Keratinocyte (primary cell): ENCODE measurements around the gene INSIG1. TPM values are rescaled to one million over a fixed set of nuclear protein-coding genes. Genes with fewer than 3 reads are reported as not detected.

Source experiments
- DNase-seq: peaks from one replicate; pipeline ENCODE4 v3.0.0-alpha.2; 2011; ENCODE audit warnings: low read depth, missing footprints, low spot score
- FAIRE-seq: peaks from 2 replicates; lab custom pipeline; 2011; peaks lifted over from hg19 to GRCh38; lab: Jason Lieb, UNC
- H2AFZ ChIP-seq: 2 replicates; pipeline ENCODE4 v1.6.0; 2012; ENCODE audit warnings: low read length, control low read depth, inconsistent platforms; ENCODE audit not compliant: control insufficient read depth
- H3K27ac ChIP-seq: 2 replicates; pipeline ENCODE4 v1.5.1; 2011; ENCODE audit warnings: low read length; ENCODE audit not compliant: control insufficient read depth, insufficient read depth
- H3K27me3 ChIP-seq: 3 replicates; pipeline ENCODE4 v1.6.0; 2011; ENCODE audit warnings: low read length; ENCODE audit not compliant: control insufficient read depth, insufficient read depth; ENCODE audit errors: extremely low read depth
- H3K36me3 ChIP-seq, 2 experiments: 2 replicates in 1 of 2; 3 replicates in 1 of 2; pipeline ENCODE4 v1.5.1; 2011; ENCODE audit warnings: low read length in 2 of 2, mild to moderate bottlenecking in 1 of 2; ENCODE audit not compliant: control insufficient read depth in 2 of 2, insufficient read depth in 2 of 2; ENCODE audit errors: extremely low read depth in 1 of 2
- H3K4me1 ChIP-seq: 3 replicates; pipeline ENCODE4 v1.5.1; 2011; ENCODE audit warnings: low read length; ENCODE audit not compliant: control insufficient read depth, insufficient read depth; ENCODE audit errors: extremely low read depth
- H3K4me2 ChIP-seq: 3 replicates; pipeline ENCODE4 v1.6.0; 2011; ENCODE audit warnings: low read depth, low read length; ENCODE audit not compliant: control insufficient read depth, insufficient read depth; ENCODE audit errors: extremely low read depth
- H3K4me3 ChIP-seq, 3 experiments: fragments of 200-600 bp in 1 of 3; sonication (generic) in 1 of 3; 2 replicates in 2 of 3; 3 replicates in 1 of 3; pipeline ENCODE4 v1.5.1; 2011 to 2016; ENCODE audit warnings: low read length in 3 of 3, mild to moderate bottlenecking in 3 of 3, control low read depth in 2 of 3, inconsistent platforms in 1 of 3, low read depth in 1 of 3, mixed read lengths in 1 of 3, mixed run types in 1 of 3, moderate library complexity in 1 of 3; ENCODE audit not compliant: control insufficient read depth in 2 of 3, insufficient read depth in 2 of 3; ENCODE audit errors: extremely low read depth in 1 of 3
- H3K79me2 ChIP-seq: 2 replicates; pipeline ENCODE4 v1.6.0; 2012; ENCODE audit warnings: low read length; ENCODE audit not compliant: control insufficient read depth, insufficient read depth
- H3K9ac ChIP-seq: 3 replicates; pipeline ENCODE4 v1.6.0; 2011; ENCODE audit warnings: low read length; ENCODE audit not compliant: control insufficient read depth, insufficient read depth; ENCODE audit errors: extremely low read depth
- H3K9me1 ChIP-seq: 3 replicates; pipeline ENCODE4 v1.6.0; 2011; ENCODE audit warnings: low read length; ENCODE audit not compliant: control insufficient read depth, insufficient read depth; ENCODE audit errors: extremely low read depth
- H3K9me3 ChIP-seq: 2 replicates; pipeline ENCODE4 v1.5.1; 2012; ENCODE audit warnings: low read depth, low read length; ENCODE audit not compliant: control insufficient read depth
- H4K20me1 ChIP-seq: 3 replicates; pipeline ENCODE4 v1.6.0; 2011; ENCODE audit warnings: low read length; ENCODE audit not compliant: control insufficient read depth, insufficient read depth; ENCODE audit errors: extremely low read depth
- EZH2 ChIP-seq: IDR thresholded peaks from one replicate; pipeline ENCODE4 v1.6.1; 2012; ENCODE audit warnings: inconsistent platforms, mild to moderate bottlenecking, low read length, moderate library complexity
- dilution Hi-C: fragments of 300-500 bp; cut with MboI; formaldehyde crosslinking; loops from one replicate; pipeline ENCODE4 v1.7.0; 2020; ENCODE audit warnings: low sequenced_read_pairs; ENCODE audit not compliant: extremely low pct_ligation_motif_present
- polyA plus RNA-seq, 5 experiments: library from polyadenylated mRNA; depleted of rRNA in 3 of 5; stranded (reverse) in 3 of 5; stranded (forward) in 1 of 5; unstranded in 1 of 5; fragments of >200 nt; gene quantifications; 1 replicate in 1 of 5; 2 replicates in 3 of 5; 3 replicates in 1 of 5; pipeline versions ENCODE4 v1.2.1 to v1.2.3, GENCODE V29; 2011 to 2012; ENCODE audit warnings: missing spikeins in 2 of 5, low read depth in 1 of 5, low replicate concordance in 1 of 5
- TF ChIP-seq, protein P1 (sequence below), 3 experiments: IDR thresholded peaks in 1 of 3; conservative IDR thresholded peaks in 1 of 3; optimal IDR thresholded peaks in 1 of 3; 2 replicates in 2 of 3; 3 replicates in 1 of 3; pipeline versions ENCODE3 to v1.5.1; 2011; ENCODE audit warnings: low read length in 3 of 3, mild to moderate bottlenecking in 3 of 3, moderate library complexity in 2 of 3, control low read depth in 1 of 3, inconsistent platforms in 1 of 3; ENCODE audit not compliant: insufficient read depth in 2 of 3; ENCODE audit errors: extremely low read depth in 1 of 3

INSIG1 gene
- polyA plus RNA-seq, 1 donor (not counting 4 experiments of a cell fraction or from before 2014, with no cell fraction given): 104 TPM

DNA sequence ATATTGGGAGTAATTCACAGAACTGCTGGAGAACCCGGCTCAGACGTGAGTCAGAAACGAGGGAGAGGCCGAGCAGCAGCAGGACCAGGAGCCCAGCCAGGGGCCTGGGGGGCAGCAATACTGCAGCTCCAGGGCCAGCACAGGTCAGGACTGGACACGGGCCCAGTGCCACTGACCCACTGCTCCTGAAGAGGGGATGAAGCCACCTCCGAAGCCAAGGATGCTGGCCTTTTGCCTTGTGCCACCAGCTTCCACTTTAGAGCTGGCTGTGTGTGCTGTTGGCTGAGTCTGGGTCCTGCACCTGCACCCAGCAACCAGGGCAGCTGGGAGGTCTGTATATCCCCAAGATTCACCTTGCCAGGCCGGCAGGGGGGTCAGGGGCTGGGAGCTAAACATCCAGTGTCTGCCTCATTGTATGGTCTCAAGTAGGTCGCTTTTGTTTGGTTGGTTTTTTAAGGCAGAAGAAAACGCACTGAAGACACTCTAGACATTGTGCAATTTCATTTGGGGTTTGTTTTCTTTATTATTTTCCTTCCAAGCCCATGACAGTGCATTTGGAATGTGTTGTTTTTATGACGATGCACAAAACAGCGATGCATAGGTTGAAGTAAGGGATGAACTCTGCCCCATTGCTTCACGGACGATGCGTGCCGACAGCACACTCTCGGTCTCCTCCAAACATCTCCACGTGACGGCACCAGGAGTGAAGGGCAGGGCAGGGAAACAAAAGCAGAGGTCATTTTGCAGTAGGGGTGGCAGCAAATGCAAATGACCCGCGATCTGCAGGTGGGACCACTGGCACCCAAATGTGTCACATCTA is 27.7 kb upstream of the INSIG1 start:
- Histone ChIP-seq H3K9me1 (no peaks in the 10 kb centered on the region), H3K9me3 (no peaks in the 10 kb centered on the region), H3K4me2 (no peak overlapping the region), H3K27ac (no peak overlapping the region), H3K27me3 (no peaks in the 10 kb centered on the region), H3K4me3 (no peak overlapping the region), H2AFZ (no peak overlapping the region), H3K36me3 (no peaks in the 10 kb centered on the region), H3K79me2 (no peaks in the 10 kb centered on the region), H3K9ac (no peak overlapping the region), H3K4me1 (no peaks in the 10 kb centered on the region), H4K20me1 (no peaks in the 10 kb centered on the region)
- dilution Hi-C loops: no loop called here
- TF ChIP-seq EZH2: no peak
- TF ChIP-seq, protein P1, sequence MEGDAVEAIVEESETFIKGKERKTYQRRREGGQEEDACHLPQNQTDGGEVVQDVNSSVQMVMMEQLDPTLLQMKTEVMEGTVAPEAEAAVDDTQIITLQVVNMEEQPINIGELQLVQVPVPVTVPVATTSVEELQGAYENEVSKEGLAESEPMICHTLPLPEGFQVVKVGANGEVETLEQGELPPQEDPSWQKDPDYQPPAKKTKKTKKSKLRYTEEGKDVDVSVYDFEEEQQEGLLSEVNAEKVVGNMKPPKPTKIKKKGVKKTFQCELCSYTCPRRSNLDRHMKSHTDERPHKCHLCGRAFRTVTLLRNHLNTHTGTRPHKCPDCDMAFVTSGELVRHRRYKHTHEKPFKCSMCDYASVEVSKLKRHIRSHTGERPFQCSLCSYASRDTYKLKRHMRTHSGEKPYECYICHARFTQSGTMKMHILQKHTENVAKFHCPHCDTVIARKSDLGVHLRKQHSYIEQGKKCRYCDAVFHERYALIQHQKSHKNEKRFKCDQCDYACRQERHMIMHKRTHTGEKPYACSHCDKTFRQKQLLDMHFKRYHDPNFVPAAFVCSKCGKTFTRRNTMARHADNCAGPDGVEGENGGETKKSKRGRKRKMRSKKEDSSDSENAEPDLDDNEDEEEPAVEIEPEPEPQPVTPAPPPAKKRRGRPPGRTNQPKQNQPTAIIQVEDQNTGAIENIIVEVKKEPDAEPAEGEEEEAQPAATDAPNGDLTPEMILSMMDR (optimal IDR thresholded peaks at IDR 0.05 in 1 of 3, IDR thresholded peaks at IDR 0.05 in 1 of 3, conservative IDR thresholded peaks at IDR 0.05 in 1 of 3; ENCODE audit: extremely low read depth in 1 of 3, insufficient read depth in 2 of 3, low read length in 3 of 3): no peak
- DNase-seq (no peak), FAIRE-seq (no peak)

DNA sequence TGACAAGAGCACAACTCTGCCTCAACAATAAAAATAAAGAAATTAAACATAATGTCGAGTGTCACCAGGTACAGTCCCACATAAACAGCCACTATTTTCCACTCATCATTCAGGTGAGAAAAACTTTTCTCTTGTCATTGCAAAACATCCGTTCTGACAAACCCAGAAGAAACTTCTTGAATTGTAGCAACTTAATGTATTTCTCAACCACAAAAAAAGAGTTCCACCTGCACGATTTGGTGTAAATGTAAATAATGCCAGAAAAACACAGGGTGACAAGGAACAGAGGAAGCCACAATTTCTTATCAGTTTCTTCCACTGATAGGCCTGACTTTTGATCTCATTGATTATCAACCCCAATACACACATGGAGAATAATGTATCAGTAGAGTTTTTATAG is 26.8 kb upstream of the INSIG1 start:
- Histone ChIP-seq H4K20me1 (no peaks in the 10 kb centered on the region), H3K4me3 (no peak overlapping the region), H3K27me3 (no peaks in the 10 kb centered on the region), H3K79me2 (no peaks in the 10 kb centered on the region), H3K36me3 (no peaks in the 10 kb centered on the region), H3K4me1 (no peaks in the 10 kb centered on the region), H3K4me2 (no peak overlapping the region), H3K9me1 (no peaks in the 10 kb centered on the region), H3K9ac (no peak overlapping the region), H2AFZ (no peak overlapping the region), H3K9me3 (no peaks in the 10 kb centered on the region), H3K27ac (no peak overlapping the region)
- dilution Hi-C loops: no loop called here
- FAIRE-seq: no peak
- no peak for TF ChIP-seq EZH2
- no peak for DNase-seq
